Fibroblast of skin of abdomen (primary cell): ENCODE results near the gene CDKN1C.

Source experiments
- DNase-seq: peaks from one replicate; pipeline ENCODE4 v3.0.0-alpha.2; 2013

Gene CDKN1C

GRCh38 chr11:2923446-2924375 is 38.1 kb upstream of the CDKN1C start:
- no peak for DNase-seq

- no peak for DNase-seq
Observed at GRCh38 chr11:2922655-2923054, 37.1 kb upstream of the CDKN1C start.

GRCh38 chr11:2921742-2922493 is 36.3 kb upstream of the CDKN1C start:
- no peak for DNase-seq

- DNase-seq, result no peak
Observed at GRCh38 chr11:2921261-2921660, 35.7 kb upstream of the CDKN1C start.

- DNase-seq, result no peak
Observed at GRCh38 chr11:2920343-2920742, 34.8 kb upstream of the CDKN1C start.

- no peak for DNase-seq
Observed at GRCh38 chr11:2919837-2920236, 34.3 kb upstream of the CDKN1C start.

GRCh38 chr11:2919188-2919587 is 33.6 kb upstream of the CDKN1C start:
- no peak for DNase-seq

GRCh38 chr11:2917842-2918490 is 32.4 kb upstream of the CDKN1C start:
- DNase-seq, result no peak

- no peak for DNase-seq
Observed at GRCh38 chr11:2916892-2917645, 31.5 kb upstream of the CDKN1C start.

GRCh38 chr11:2916114-2916891 is 30.7 kb upstream of the CDKN1C start:
- DNase-seq, result no peak

GRCh38 chr11:2915473-2915872 is 29.9 kb upstream of the CDKN1C start:
- no peak for DNase-seq

- DNase-seq, result no peak
Observed at GRCh38 chr11:2914455-2915195, 29.1 kb upstream of the CDKN1C start.

GRCh38 chr11:2913776-2914175 is 28.2 kb upstream of the CDKN1C start:
- no peak for DNase-seq

GRCh38 chr11:2913019-2913431 is 27.4 kb upstream of the CDKN1C start:
- DNase-seq, result no peak

- peak; percentile 83 for DNase-seq
Observed at GRCh38 chr11:2912498-2912897, 26.9 kb upstream of the CDKN1C start.

- DNase-seq, result no peak
Observed at GRCh38 chr11:2911785-2912391, 26.3 kb upstream of the CDKN1C start.

- no peak for DNase-seq
Observed at GRCh38 chr11:2911088-2911784, 25.7 kb upstream of the CDKN1C start.

GRCh38 chr11:2910401-2910955 is 24.9 kb upstream of the CDKN1C start:
- no peak for DNase-seq

GRCh38 chr11:2909133-2909902 is 23.7 kb upstream of the CDKN1C start:
- no peak for DNase-seq
